OCI-LY1 (cell line): Measurements from ENCODE around the gene NRCAM.

Source experiments
- H2AFZ ChIP-seq: fragments of 200-600 bp; sonication (generic), shearing (Covaris generic); 2 replicates; pipeline ENCODE4 v1.6.0; 2014; ENCODE audit warnings: antibody characterized with exemption, mild to moderate bottlenecking, low read length
- H3F3A ChIP-seq: fragments of 200-600 bp; sonication (generic), shearing (Covaris generic); 2 replicates; pipeline ENCODE4 v1.6.0; 2014; ENCODE audit warnings: mild to moderate bottlenecking, antibody characterized with exemption, low read length, moderate library complexity; ENCODE audit not compliant: insufficient read depth
- H3K27ac ChIP-seq: fragments of 200-600 bp; sonication (generic); 2 replicates; pipeline ENCODE4 v1.5.1; 2014; ENCODE audit warnings: low read length, mixed run types, mild to moderate bottlenecking, low read depth; ENCODE audit not compliant: poor library complexity, severe bottlenecking
- H3K27me3 ChIP-seq: fragments of 200-600 bp; sonication (generic); 2 replicates; pipeline ENCODE4 v1.6.0; 2014; ENCODE audit warnings: antibody characterized with exemption, mild to moderate bottlenecking, low read length, moderate library complexity; ENCODE audit not compliant: insufficient read depth
- H3K36me3 ChIP-seq: fragments of 200-600 bp; sonication (generic); 2 replicates; pipeline ENCODE4 v1.6.1; 2014; ENCODE audit warnings: mild to moderate bottlenecking, antibody characterized with exemption, low read length, moderate library complexity, mixed read lengths; ENCODE audit not compliant: insufficient read depth
- H3K4me1 ChIP-seq: fragments of 200-600 bp; sonication (generic); 2 replicates; pipeline ENCODE4 v1.5.1; 2014; ENCODE audit warnings: mild to moderate bottlenecking, low read length, moderate library complexity; ENCODE audit not compliant: insufficient read depth, severe bottlenecking
- H3K4me2 ChIP-seq: fragments of 200-600 bp; sonication (generic), shearing (Covaris generic); 2 replicates; pipeline ENCODE4 v1.6.1; 2014; ENCODE audit warnings: low read length
- H3K4me3 ChIP-seq: fragments of 200-600 bp; sonication (generic); 2 replicates; pipeline ENCODE4 v1.5.1; 2014; ENCODE audit warnings: low read length, low read depth, mild to moderate bottlenecking, mixed read lengths; ENCODE audit not compliant: poor library complexity, severe bottlenecking
- H3K79me2 ChIP-seq: fragments of 200-600 bp; shearing (Covaris generic); 2 replicates; pipeline ENCODE4 v1.6.1; 2016; ENCODE audit warnings: mixed run types, low read length, mixed read lengths; ENCODE audit not compliant: insufficient read depth
- H3K9ac ChIP-seq: fragments of 200-600 bp; sonication (generic), shearing (Covaris generic); 2 replicates; pipeline ENCODE4 v1.6.1; 2014; ENCODE audit warnings: mild to moderate bottlenecking, low read length, mixed read lengths
- H3K9me2 ChIP-seq: fragments of 200-600 bp; sonication (generic), shearing (Covaris generic); 2 replicates; pipeline ENCODE4 v1.6.1; 2014; ENCODE audit warnings: low read depth, mild to moderate bottlenecking, low read length, mixed read lengths
- H3K9me3 ChIP-seq: fragments of 200-600 bp; shearing (Covaris generic); 2 replicates; pipeline ENCODE4 v1.6.1; 2014; ENCODE audit warnings: low read length, mixed read lengths
- H4K20me1 ChIP-seq: fragments of 200-600 bp; sonication (generic), shearing (Covaris generic); 2 replicates; pipeline ENCODE4 v1.6.0; 2016; ENCODE audit warnings: mild to moderate bottlenecking, low read length; ENCODE audit not compliant: insufficient read depth
- EZH2 ChIP-seq: fragments of 200-600 bp; sonication (generic), shearing (Covaris generic); IDR thresholded peaks from 2 replicates; pipeline ENCODE4 v1.8.0; 2017; ENCODE audit warnings: borderline replicate concordance, mixed run types, mild to moderate bottlenecking, antibody characterized with exemption, low read length, moderate library complexity, mixed read lengths
- TF ChIP-seq, protein P1 (sequence below): fragments of 200-600 bp; sonication (generic), shearing (Covaris generic); IDR thresholded peaks from 2 replicates; pipeline ENCODE4 v1.5.1; 2017; ENCODE audit warnings: mild to moderate bottlenecking, antibody characterized with exemption, low read length, moderate library complexity, mixed read lengths

NRCAM gene

DNA sequence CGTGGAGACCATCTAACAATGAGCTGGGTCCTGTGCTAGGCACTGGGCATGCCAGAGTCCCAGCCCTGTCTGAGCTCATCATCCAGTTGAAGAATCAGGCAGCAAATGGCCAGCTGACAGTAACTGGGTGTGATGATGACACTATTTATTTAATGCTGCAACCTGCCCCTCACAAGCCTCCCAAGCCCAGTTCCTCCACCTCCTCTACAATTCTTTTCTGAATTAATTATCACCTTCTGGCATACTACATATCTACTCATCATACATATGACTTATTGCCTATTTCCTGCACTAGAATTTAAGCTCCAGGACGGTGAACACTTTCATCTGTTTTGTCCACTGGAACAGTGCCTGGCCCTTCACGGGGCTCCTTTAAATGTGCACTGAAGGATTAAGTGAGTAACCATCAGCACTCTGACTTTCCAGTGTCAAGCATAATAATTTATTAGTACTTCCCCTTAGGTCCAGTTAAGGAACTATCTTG, 229.4 kb downstream of the NRCAM start:
- Histone ChIP-seq H4K20me1 (no peaks in the 10 kb centered on the region), H3K27ac (no peak overlapping the region), H3K36me3 (no peaks in the 10 kb centered on the region), H3K9me3 (no peaks in the 10 kb centered on the region), H3K27me3 (peaks cover 3% of the 10 kb centered on the region; the same call in 1 of the 2 replicates), H2AFZ (no peak overlapping the region), H3K9me2 (no peaks in the 10 kb centered on the region), H3F3A (no peaks in the 10 kb centered on the region), H3K4me1 (no peaks in the 10 kb centered on the region), H3K79me2 (no peaks in the 10 kb centered on the region), H3K9ac (no peak overlapping the region), H3K4me3 (no peak overlapping the region), H3K4me2 (no peak overlapping the region)
- TF ChIP-seq, protein P1, sequence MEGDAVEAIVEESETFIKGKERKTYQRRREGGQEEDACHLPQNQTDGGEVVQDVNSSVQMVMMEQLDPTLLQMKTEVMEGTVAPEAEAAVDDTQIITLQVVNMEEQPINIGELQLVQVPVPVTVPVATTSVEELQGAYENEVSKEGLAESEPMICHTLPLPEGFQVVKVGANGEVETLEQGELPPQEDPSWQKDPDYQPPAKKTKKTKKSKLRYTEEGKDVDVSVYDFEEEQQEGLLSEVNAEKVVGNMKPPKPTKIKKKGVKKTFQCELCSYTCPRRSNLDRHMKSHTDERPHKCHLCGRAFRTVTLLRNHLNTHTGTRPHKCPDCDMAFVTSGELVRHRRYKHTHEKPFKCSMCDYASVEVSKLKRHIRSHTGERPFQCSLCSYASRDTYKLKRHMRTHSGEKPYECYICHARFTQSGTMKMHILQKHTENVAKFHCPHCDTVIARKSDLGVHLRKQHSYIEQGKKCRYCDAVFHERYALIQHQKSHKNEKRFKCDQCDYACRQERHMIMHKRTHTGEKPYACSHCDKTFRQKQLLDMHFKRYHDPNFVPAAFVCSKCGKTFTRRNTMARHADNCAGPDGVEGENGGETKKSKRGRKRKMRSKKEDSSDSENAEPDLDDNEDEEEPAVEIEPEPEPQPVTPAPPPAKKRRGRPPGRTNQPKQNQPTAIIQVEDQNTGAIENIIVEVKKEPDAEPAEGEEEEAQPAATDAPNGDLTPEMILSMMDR: no peak
- TF ChIP-seq EZH2: no peak

- H3K27ac ChIP-seq: no peak overlapping the region
- no peaks in the 10 kb centered on the region for H3K79me2 ChIP-seq
- no peaks in the 10 kb centered on the region for H3K36me3 ChIP-seq
- H3K9me3 ChIP-seq: no peaks in the 10 kb centered on the region
- no peaks in the 10 kb centered on the region for H3F3A ChIP-seq
- H4K20me1 ChIP-seq: no peaks in the 10 kb centered on the region
- TF ChIP-seq, protein P1: 0 out of 2 replicates have a peak, but pooled peaks have one; percentile 8
- no peak for TF ChIP-seq EZH2
- no peaks in the 10 kb centered on the region for H3K9me2 ChIP-seq
- H3K9ac ChIP-seq: no peak overlapping the region
- no peak overlapping the region for H3K4me2 ChIP-seq
- no peaks in the 10 kb centered on the region for H3K4me1 ChIP-seq
- peaks cover 3% of the 10 kb centered on the region; the same call in 1 of the 2 replicates for H3K27me3 ChIP-seq
- no peak overlapping the region for H2AFZ ChIP-seq
- no peak overlapping the region for H3K4me3 ChIP-seq
Measured at GRCh38 chr7:108225531-108226181, 230.6 kb downstream of the NRCAM start.

DNA sequence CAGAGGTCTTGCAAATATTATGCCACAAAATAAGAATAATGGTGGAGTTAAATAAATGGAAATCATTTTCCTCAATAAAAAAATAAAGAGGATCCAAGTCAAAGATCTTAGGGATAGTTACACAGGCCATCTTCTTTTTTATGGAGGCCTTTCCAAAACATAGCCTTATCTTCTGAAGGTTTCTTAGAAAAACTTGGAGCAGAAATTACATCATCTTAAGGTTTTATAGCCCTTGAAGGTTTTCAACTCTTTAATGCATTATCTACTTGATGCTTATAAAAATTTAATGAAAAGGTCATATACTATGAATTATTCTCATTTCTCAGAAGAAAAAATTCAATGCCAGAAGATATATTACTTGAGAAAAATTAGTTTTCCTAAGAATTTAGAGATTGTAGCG, 231.8 kb downstream of the NRCAM start:
- Histone ChIP-seq H3K9me3 (no peaks in the 10 kb centered on the region), H3F3A (no peaks in the 10 kb centered on the region), H3K79me2 (no peaks in the 10 kb centered on the region), H3K4me2 (no peak overlapping the region), H3K27me3 (peaks cover 3% of the 10 kb centered on the region; the same call in 1 of the 2 replicates), H3K36me3 (no peaks in the 10 kb centered on the region), H3K4me3 (no peak overlapping the region), H3K9me2 (no peaks in the 10 kb centered on the region), H3K4me1 (no peaks in the 10 kb centered on the region), H2AFZ (no peak overlapping the region), H4K20me1 (no peaks in the 10 kb centered on the region), H3K27ac (no peak overlapping the region), H3K9ac (no peak overlapping the region)
- TF ChIP-seq, protein P1: no peak
- no peak for TF ChIP-seq EZH2
